NB4 (cell line): ENCODE data around the gene EPHB1.
"Not testable (repeated sequence)": the region's sequence is repeated elsewhere in the genome, so short reads cannot be mapped to it uniquely, and the experiment has no call there.

Experiments
- DNase-seq: peaks from one replicate; pipeline ENCODE4 v3.0.0; 2010; ENCODE audit warnings: low read depth
- H3K4me3 ChIP-seq: one replicate; pipeline ENCODE4 v1.5.1; 2011; ENCODE audit warnings: mild to moderate bottlenecking, low read depth, low read length, moderate library complexity
- CTCF ChIP-seq: IDR thresholded peaks from one replicate; pipeline ENCODE4 v1.5.1; 2012; ENCODE audit warnings: low read depth, low read length
- MAX ChIP-seq: IDR thresholded peaks from 2 replicates; pipeline ENCODE4 v1.6.1; 2011; ENCODE audit warnings: low read depth, low read length
- MYC ChIP-seq: IDR thresholded peaks from 2 replicates; pipeline ENCODE4 v1.6.1; 2011; ENCODE audit warnings: low read depth, low read length
- POLR2A ChIP-seq: IDR thresholded peaks from 2 replicates; pipeline ENCODE4 v1.6.1; 2011; ENCODE audit warnings: mild to moderate bottlenecking; ENCODE audit not compliant: insufficient read length; ENCODE audit errors: extremely low read depth

EPHB1 gene

DNA sequence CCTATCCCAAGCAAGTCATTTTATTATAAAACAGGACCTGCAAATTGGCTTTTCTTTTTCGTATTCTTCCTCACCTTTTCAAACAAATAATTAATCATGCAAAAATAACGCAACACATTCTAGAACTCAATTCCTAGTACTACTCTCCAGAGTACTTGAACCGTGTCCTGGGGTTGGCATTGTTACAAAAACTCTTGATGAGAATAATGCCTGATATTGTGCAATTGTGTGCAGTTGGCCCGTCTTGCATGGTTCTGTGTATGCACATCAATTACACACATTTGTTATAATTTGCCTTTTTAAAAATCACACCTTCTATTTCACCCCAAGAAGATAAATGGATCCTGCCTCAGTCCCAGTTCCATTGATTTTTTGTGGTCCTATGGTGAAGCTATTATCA is 205.4 kb downstream of the EPHB1 start:
- TF ChIP-seq POLR2A (no peak), MAX (no peak), CTCF (no peak), MYC (no peak)
- H3K4me3 ChIP-seq: no peak overlapping the region
- DNase-seq: no peak

- not testable (repeated sequence) for DNase-seq
Observed at GRCh38 chr3:135005616-135006015, 210.6 kb downstream of the EPHB1 start.

DNA sequence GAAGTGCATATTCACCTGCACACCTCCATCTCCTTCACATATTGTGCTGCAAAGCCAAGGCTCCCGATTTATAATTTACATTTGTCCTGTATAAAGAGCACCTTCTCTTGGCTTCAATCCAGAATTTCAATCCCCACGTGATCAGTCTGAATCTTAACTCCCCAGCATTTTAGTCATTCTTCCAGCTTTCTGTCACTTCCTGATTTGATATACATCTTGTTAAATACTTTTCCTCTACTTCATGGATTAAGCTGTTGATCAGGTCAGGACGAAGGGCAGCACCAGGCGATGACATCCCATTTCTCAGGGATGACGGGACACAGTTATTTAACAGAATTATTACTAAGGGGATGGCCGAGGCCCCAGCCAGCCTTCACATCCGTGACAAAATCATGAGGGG is 212.5 kb downstream of the EPHB1 start:
- H3K4me3 ChIP-seq: no peak overlapping the region
- TF ChIP-seq POLR2A (no peak), MYC (no peak), MAX (no peak), CTCF (no peak)
- DNase-seq: no peak

More at GRCh38 chr3:135005616-135006015, 210.6 kb downstream of the EPHB1 start:
- H3K4me3 ChIP-seq: not testable (repeated sequence)

DNA sequence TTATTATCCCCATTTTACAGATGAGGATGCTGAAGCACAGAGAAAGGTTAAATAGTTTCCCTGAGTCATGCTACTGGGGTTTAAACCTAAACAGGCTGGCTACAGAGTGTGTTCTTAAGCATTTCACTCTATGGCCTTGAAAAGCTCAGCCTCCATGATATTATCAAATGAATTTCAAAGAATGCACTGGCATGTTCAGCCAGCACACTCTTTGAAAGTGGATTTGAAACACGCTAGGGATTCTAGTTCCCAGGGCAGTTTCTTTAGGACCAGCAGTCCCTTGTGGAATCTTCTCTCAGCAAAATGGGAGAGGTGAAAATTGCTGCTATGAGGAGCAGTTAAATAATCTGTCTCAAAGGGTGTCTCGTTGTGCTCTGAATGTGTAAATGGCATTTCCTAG is 213.3 kb downstream of the EPHB1 start:
- no peak for TF ChIP-seq MYC
- TF ChIP-seq CTCF: no peak
- no peak for TF ChIP-seq MAX
- no peak for TF ChIP-seq POLR2A
- H3K4me3 ChIP-seq: no peak overlapping the region
- no peak for DNase-seq

DNA sequence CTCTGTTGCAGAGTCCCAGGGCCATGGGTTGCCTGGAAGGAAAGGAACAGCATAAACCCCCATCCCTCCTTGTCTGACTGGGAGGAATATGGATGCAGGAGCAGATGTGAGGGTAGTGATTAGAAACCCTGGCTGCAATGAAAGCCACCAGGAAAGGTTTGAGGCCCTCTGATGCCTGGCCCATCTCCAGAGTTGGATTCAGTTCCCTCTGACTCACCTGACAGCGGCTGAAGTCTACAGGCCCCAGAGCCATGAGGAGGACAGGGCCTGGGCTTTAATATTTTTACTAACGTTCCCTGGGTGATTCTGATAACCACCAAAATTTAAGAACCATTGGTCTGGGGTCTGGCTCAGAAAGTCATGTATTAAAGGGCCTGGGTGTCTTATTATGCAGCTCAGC is 214.0 kb downstream of the EPHB1 start:
- no peak overlapping the region for H3K4me3 ChIP-seq
- DNase-seq: no peak
- TF ChIP-seq CTCF (no peak), MYC (no peak), MAX (no peak), POLR2A (no peak)

DNA sequence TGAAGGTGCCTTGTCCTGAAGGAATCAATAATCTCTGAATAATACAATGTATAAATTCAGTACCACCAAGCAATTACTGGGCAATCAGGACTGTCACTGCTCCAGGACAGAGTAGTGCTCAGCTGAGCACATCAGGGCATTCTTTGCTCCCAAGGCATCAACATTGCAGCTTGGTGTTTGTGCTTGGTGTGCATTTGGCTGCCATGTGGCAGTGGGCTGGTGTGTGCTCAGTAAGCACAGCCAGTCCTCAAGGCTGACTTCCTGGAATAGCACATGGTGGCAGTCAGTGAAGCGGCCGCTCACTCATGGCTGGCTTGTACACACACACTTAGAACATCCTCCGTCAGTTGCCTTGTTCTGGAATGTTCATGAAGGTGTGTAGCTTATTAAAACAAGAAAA is 217.0 kb downstream of the EPHB1 start:
- no peak for TF ChIP-seq MAX
- no peak for TF ChIP-seq CTCF
- no peak for TF ChIP-seq MYC
- no peak for TF ChIP-seq POLR2A
- no peak for DNase-seq
- no peak overlapping the region for H3K4me3 ChIP-seq
